Measurements from ENCODE around the gene NXPH2.

Gene NXPH2

GRCh38 chr2:138630164-138630563, 150.0 kb downstream of the NXPH2 start:
- DNase-seq: no peak

- no peak for DNase-seq
Observed at GRCh38 chr2:138626148-138626547, 154.0 kb downstream of the NXPH2 start.

GRCh38 chr2:138622613-138623012, 157.6 kb downstream of the NXPH2 start:
- no peak for DNase-seq

GRCh38 chr2:138621139-138621538, 159.1 kb downstream of the NXPH2 start:
- DNase-seq: no peak

- no peak for DNase-seq
Observed at GRCh38 chr2:138620431-138620830, 159.8 kb downstream of the NXPH2 start.

Data from fibroblast of skin of right quadriceps (primary cell).